Measurements from ENCODE around the gene AFAP1L1. TPM values are rescaled to one million over a fixed set of nuclear protein-coding genes. Genes with fewer than 3 reads are reported as not detected.

AFAP1L1 gene
- 0.93 TPM in 1 of 2 replicates, not detected in the other for polyA plus RNA-seq

GRCh38 chr5:149271716-149272563 is at the start of gene AFAP1L1:
TSS of gene AFAP1L1 (plus strand) at chr5:149271859. CDS start at chr5:149271969, 110 bp downstream.

GRCh38 chr5:149345147-149345891 is 73.7 kb downstream of the AFAP1L1 start, which contains the start of gene GRPEL2:
TSS of gene GRPEL2 (plus strand) at chr5:149345499. CDS start at chr5:149345540, 41 bp downstream.

GRCh38 chr5:149357370-149358293 is 86.0 kb downstream of the AFAP1L1 start, which contains the start of gene PCYOX1L:
TSS of gene PCYOX1L (plus strand) at chr5:149358046. CDS start at chr5:149358069, 23 bp downstream.

GRCh38 chr5:149379177-149379761 is 107.6 kb downstream of the AFAP1L1 start, which contains the start of gene IL17B:
TSS of gene IL17B (minus strand) at chr5:149379292. CDS start at chr5:149379225, 67 bp downstream.

Other genes with a start within 250 kb of the AFAP1L1 start
- gene SH3TC2, start 208.8 kb upstream of the AFAP1L1 start, polyA plus RNA-seq, result 0.59 and 1.1 TPM in 2 replicates
- gene ABLIM3, start 130.4 kb upstream of the AFAP1L1 start, polyA plus RNA-seq, result 4.1 and 7.1 TPM in 2 replicates
- 11.6 and 16.6 TPM in 2 replicates for gene GRPEL2, start 73.6 kb downstream of the AFAP1L1 start, polyA plus RNA-seq
- gene PCYOX1L, start 86.2 kb downstream of the AFAP1L1 start, polyA plus RNA-seq, result 15.3 and 18.3 TPM in 2 replicates
- not detected in 2 replicates for gene IL17B, start 107.4 kb downstream of the AFAP1L1 start, polyA plus RNA-seq